Adrenal gland (tissue), 12 donors: ENCODE measurements around the gene CENPU. TPM values are rescaled to one million over a fixed set of nuclear protein-coding genes. Genes with fewer than 3 reads are reported as not detected.

Experiments
- DNase-seq, 7 donors: peaks; one replicate each; pipeline ENCODE4 v3.0.0-alpha.2; 2019 to 2020
- H3K27ac ChIP-seq, 5 donors: fragments of 200-600 bp; sonication (generic) in 4 of 5; 1 replicate in 3 of 5; 2 replicates in 2 of 5; pipeline versions ENCODE4 v1.5.1 to v1.8.0; 2016 to 2020; ENCODE audit warnings: mild to moderate bottlenecking in 1 of 5
- H3K27me3 ChIP-seq: fragments of 200-600 bp; 2 replicates; pipeline ENCODE4 v1.8.0; 2021
- H3K36me3 ChIP-seq, 2 donors: fragments of 200-600 bp; replicated peaks in 1 of 2; 1 replicate in 1 of 2; 2 replicates in 1 of 2; pipeline versions ENCODE4 v1.5.1 to v1.8.0; 2018 to 2022
- H3K4me1 ChIP-seq, 2 donors: fragments of 200-600 bp; replicated peaks in 1 of 2; 1 replicate in 1 of 2; 2 replicates in 1 of 2; pipeline versions ENCODE4 v1.5.1 to v1.8.0; 2018 to 2021
- H3K4me3 ChIP-seq, 4 donors: fragments of 200-600 bp; sonication (generic) in 3 of 4; one replicate each; pipeline ENCODE4 v1.5.1; 2016 to 2018
- H3K9me3 ChIP-seq, 3 donors: fragments of 200-600 bp; sonication (generic) in 1 of 3; replicated peaks in 1 of 3; 1 replicate in 2 of 3; 2 replicates in 1 of 3; pipeline versions ENCODE4 v1.5.1 to v1.8.0; 2016 to 2021
- CTCF ChIP-seq, 6 experiments: fragments of 450-650 bp in 4 of 6; fragments of 200-600 bp in 2 of 6; sonication (generic) in 1 of 6; IDR thresholded peaks; 1 replicate in 5 of 6; 2 replicates in 1 of 6; pipeline versions ENCODE4 v1.5.1 to v1.8.0; 2016 to 2021; ENCODE audit warnings: antibody characterized with exemption in 6 of 6, mild to moderate bottlenecking in 2 of 6, moderate library complexity in 1 of 6
- POLR2A ChIP-seq, 2 donors: fragments of 450-650 bp; IDR thresholded peaks; one replicate each; pipeline ENCODE4 v1.6.1; 2017; ENCODE audit warnings: antibody characterized with exemption in 2 of 2, mild to moderate bottlenecking in 2 of 2, moderate library complexity in 1 of 2
- WGBS, 4 donors: extraction: QIAGEN DNeasy Blood & Tissue Kit in 2 of 4; methylation state at CpG; one replicate each; pipeline versions ENCODE4 v1.1.5 to v1.1.7; 2013 to 2017; 5-methylcytosine and 5-hydroxymethylcytosine counted together
- intact Hi-C, 2 donors: fragments of 100-400 bp; cut with DNase I; formaldehyde crosslinking; loops; one replicate each; pipeline versions ENCODE4 v1.14.1 to v1.15.0; 2022 to 2023
- polyA plus RNA-seq, 3 donors: library from polyadenylated mRNA; stranded (reverse); fragments of 200-250 nt in 2 of 3; fragments of 350-450 nt in 1 of 3; fragmentation: Illumina TruSeq in 1 of 3; extraction: RNeasy Lipid Tissue Mini Kit (QIAGEN cat#74804) in 1 of 3; gene quantifications; one replicate each; pipeline ENCODE4 v1.2.3, GENCODE V29; 2013 to 2014
- total RNA-seq, 9 donors: library from RNA; depleted of rRNA in 4 of 9; stranded (reverse); fragments of >200 nt in 4 of 9; fragments of 120-200 nt in 1 of 9; fragmentation: NEBNext Ultra II Directional in 1 of 9; extraction: Animal tissue kit (Norgen Biotek cat#: 25700) in 1 of 9; gene quantifications; one replicate each; pipeline versions ENCODE4 v1.1.0 to v1.2.4, GENCODE V29; 2013 to 2023
- donor health status: healthy with polysubstance abuse.
- donor health status: Bipolar disorder and iron deficiency.
- donor health status: DM: yes; HTN: yes; CAD: no.
- donor health status: DM: no; HTN: no; CAD: no.
- donor health status: DM: no; HTN: no; CAD: no.
- donor health status: DM: yes; HTN: yes; CAD: no.

Gene CENPU
- total and polyA plus RNA-seq, 12 donors = 0.97 to 15.6 (median 2.9) TPM

DNA sequence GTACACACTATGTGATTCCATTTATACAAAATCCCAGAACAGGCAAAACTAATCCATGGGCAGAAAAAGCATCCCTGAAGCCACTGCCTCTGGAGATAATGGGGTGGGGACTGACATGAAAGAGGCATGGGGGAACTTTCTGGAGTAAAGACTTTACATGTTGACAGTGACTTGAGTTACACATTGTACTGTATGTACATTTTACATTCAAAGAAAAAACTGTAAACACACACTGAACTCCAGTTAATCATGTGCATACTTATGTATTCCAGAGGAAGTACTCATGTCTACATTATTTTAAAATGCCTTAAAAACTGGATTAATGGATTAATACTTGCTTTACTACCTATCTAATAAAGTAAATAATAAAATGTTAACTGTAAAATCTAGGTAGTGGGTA is 21.6 kb downstream of the CENPU start:
- Histone ChIP-seq H3K36me3 (no peaks in the 10 kb centered on the region), H3K27me3 (no peaks in the 10 kb centered on the region), H3K4me1 (no peaks in the 10 kb centered on the region), H3K27ac (no peak overlapping the region), H3K9me3 (no peaks in the 10 kb centered on the region), H3K4me3 (no peak overlapping the region)
- TF ChIP-seq POLR2A (IDR thresholded peaks at IDR 0.05) = no peak
- no peak for TF ChIP-seq CTCF (IDR thresholded peaks at IDR 0.05)
- DNase-seq = no peak
- intact Hi-C loops = no loop called here

GRCh38 chr4:184706453-184706852 is 27.4 kb downstream of the CENPU start:
- Histone ChIP-seq H3K36me3 (no peaks in the 10 kb centered on the region), H3K4me3 (no peak overlapping the region), H3K27ac (no peak overlapping the region), H3K4me1 (no peaks in the 10 kb centered on the region), H3K9me3 (no peaks in the 10 kb centered on the region), H3K27me3 (no peaks in the 10 kb centered on the region)
- no peak for DNase-seq
- WGBS, 4 donors = 90 to 96% (median 93%) methylated on average over 1 of the region's 1 CpG
- intact Hi-C loops = no loop called here
- TF ChIP-seq CTCF (IDR thresholded peaks at IDR 0.05) (no peak), POLR2A (IDR thresholded peaks at IDR 0.05) (no peak)

- no peaks in the 10 kb centered on the region for H3K36me3 ChIP-seq
Measured at GRCh38 chr4:184705692-184706091, 28.2 kb downstream of the CENPU start.

DNA sequence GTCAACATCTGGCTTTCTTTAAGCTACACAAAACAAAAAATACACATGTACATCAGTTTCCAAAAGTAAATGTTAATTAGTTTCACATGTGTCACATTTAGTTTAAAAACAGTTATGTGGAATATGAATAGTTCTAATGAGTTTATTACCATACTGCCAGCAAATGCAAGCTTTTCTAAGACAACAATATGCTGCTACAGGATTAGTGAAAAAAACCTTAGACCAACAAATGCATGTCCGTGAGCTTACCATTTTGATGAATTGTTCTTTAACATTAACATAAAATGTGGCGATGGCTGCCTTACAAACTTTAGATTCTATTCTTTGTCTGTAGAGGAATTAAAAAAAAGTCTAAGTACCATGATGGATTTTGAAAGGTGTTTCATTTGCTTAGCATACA is 31.8 kb downstream of the CENPU start:
- WGBS, 4 donors = 95 to 97% (median 96%) methylated on average over 2 of the region's 2 CpGs
- Histone ChIP-seq H3K9me3 (no peaks in the 10 kb centered on the region), H3K27ac (no peak overlapping the region), H3K4me1 (no peaks in the 10 kb centered on the region), H3K36me3 (peaks cover 0 to 4% of the 10 kb centered on the region in 2 donors), H3K27me3 (no peaks in the 10 kb centered on the region), H3K4me3 (no peak overlapping the region)
- intact Hi-C loops = no loop called here
- no peak for DNase-seq
- TF ChIP-seq CTCF (IDR thresholded peaks at IDR 0.05) (no peak), POLR2A (IDR thresholded peaks at IDR 0.05) (no peak)

More at GRCh38 chr4:184705692-184706091, 28.2 kb downstream of the CENPU start:
- DNase-seq = no peak
- intact Hi-C loops = no loop called here
- Histone ChIP-seq H3K4me1 (no peaks in the 10 kb centered on the region), H3K27me3 (no peaks in the 10 kb centered on the region), H3K27ac (no peak overlapping the region), H3K9me3 (no peaks in the 10 kb centered on the region), H3K4me3 (no peak overlapping the region)
- no peak for TF ChIP-seq CTCF (IDR thresholded peaks at IDR 0.05)
- no peak for TF ChIP-seq POLR2A (IDR thresholded peaks at IDR 0.05)
- WGBS, 4 donors = 85 to 93% (median 89%) methylated on average over 5 of the region's 5 CpGs
